ENCODE data around the gene ACOT11. TPM values are rescaled to one million over a fixed set of nuclear protein-coding genes. Genes with fewer than 3 reads are reported as not detected.

Gene ACOT11
- total RNA-seq, 1 donor from 2014 or later = 64.8 TPM

DNA sequence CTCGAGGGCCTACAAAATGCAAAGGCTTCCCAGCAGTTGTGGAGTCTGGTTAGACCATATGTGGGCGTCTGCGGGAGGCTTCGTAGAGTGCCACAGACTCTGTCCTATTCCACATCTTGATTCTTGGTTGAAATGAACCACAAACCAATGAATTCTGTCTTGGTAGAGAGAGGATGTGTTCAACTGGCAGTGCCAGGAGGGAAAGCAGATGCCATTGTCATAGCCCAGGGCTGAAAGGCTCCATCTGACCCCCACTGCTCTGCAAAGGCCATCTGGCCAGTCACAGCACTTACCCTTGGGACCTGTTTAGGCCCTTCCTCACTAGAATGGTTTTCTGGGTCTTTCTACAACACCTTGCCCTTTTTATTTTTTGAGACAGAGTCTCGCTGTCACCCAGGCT is 22.1 kb downstream of the ACOT11 start:
- H3K36me3 ChIP-seq = no peaks in the 10 kb centered on the region
- H3K4me1 ChIP-seq = peaks cover 74% of the 10 kb centered on the region
- H3K27me3 ChIP-seq (ENCODE audit: low read depth) = no peaks in the 10 kb centered on the region
- no peak for DNase-seq
- TF ChIP-seq, protein P1, sequence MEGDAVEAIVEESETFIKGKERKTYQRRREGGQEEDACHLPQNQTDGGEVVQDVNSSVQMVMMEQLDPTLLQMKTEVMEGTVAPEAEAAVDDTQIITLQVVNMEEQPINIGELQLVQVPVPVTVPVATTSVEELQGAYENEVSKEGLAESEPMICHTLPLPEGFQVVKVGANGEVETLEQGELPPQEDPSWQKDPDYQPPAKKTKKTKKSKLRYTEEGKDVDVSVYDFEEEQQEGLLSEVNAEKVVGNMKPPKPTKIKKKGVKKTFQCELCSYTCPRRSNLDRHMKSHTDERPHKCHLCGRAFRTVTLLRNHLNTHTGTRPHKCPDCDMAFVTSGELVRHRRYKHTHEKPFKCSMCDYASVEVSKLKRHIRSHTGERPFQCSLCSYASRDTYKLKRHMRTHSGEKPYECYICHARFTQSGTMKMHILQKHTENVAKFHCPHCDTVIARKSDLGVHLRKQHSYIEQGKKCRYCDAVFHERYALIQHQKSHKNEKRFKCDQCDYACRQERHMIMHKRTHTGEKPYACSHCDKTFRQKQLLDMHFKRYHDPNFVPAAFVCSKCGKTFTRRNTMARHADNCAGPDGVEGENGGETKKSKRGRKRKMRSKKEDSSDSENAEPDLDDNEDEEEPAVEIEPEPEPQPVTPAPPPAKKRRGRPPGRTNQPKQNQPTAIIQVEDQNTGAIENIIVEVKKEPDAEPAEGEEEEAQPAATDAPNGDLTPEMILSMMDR (IDR thresholded peaks at IDR 0.05; ENCODE audit: borderline replicate concordance) = no peak
- intact Hi-C loops (cut with micrococcal nuclease) = no loop called here
- H3K4me3 ChIP-seq = no peak overlapping the region
- H3K27ac ChIP-seq (replicated peaks) = peak overlapping the region; percentile 89
- H3K9me3 ChIP-seq (replicated peaks) = no peaks in the 10 kb centered on the region

DNA sequence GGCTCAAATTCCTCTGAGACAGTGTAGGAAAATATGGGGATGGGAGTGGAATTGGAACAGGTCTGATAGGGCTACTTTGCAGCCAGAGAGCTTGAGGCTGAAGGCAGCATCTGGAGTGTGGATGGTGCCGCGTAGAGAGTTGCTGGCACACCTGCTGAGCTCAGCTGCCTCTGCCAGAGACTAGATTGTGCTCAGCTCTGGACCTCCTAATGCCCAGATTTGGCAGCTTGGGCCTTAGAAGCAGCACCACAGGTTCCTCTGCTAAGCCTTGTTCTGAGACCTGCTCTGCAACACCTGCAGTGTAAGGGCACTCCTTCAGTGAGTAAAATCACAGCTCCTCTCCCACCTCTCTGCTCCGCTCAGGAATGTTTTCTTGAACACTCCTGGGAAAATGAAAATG is 23.3 kb downstream of the ACOT11 start:
- peak overlapping the region; percentile 89 for H3K27ac ChIP-seq (replicated peaks)
- TF ChIP-seq, protein P1 (IDR thresholded peaks at IDR 0.05; ENCODE audit: borderline replicate concordance) = no peak
- no peak for DNase-seq
- intact Hi-C loops (cut with micrococcal nuclease) = no loop called here
- H3K4me3 ChIP-seq = no peak overlapping the region
- H3K36me3 ChIP-seq = no peaks in the 10 kb centered on the region
- no peaks in the 10 kb centered on the region for H3K9me3 ChIP-seq (replicated peaks)
- H3K4me1 ChIP-seq = peaks cover 83% of the 10 kb centered on the region
- no peaks in the 10 kb centered on the region for H3K27me3 ChIP-seq (ENCODE audit: low read depth)

DNA sequence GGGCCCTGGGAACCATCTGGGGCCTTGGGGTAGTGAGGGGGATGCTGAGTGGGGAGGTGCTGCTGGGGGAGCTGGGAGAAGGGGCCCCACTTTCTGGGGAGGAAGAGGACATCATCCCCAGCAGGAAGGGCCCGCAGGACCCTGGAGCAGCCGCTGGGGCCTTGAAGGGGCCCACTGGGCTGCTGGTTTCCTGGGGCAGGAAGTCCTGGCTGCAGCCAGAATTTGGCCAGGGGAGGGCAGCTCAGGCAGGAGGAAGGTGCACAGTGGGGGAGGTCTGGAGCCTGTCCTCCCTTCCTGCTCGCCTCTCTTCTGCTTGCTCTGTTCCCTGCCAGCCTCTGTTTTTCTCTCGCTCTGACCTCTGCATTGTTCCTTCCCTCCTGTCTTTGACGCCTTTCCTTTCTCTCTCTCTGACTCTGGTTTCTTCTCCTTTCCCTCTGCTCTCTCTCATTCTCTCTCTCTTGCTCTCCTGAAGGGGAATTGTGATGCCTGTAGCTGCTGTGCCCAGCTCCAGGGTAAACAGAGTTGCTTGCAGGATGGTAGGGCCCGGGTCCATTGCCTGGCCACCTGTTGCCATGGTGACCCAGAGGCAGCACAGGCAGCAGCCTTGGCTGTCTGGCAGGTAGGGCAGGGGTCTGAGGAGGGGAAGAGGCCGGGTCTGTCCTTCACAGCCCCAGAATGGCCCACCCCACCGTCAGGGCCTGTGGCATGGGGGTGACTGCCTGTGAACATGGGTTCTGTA is 23.9 kb downstream of the ACOT11 start:
- TF ChIP-seq, protein P1 (IDR thresholded peaks at IDR 0.05; ENCODE audit: borderline replicate concordance) = no peak
- Histone ChIP-seq H3K27ac (replicated peaks) (peak overlapping the region; percentile 89), H3K9me3 (replicated peaks) (no peaks in the 10 kb centered on the region), H3K36me3 (no peaks in the 10 kb centered on the region), H3K4me3 (no peak overlapping the region), H3K27me3 (ENCODE audit: low read depth) (no peaks in the 10 kb centered on the region), H3K4me1 (peaks cover 90% of the 10 kb centered on the region)
- intact Hi-C loops (cut with micrococcal nuclease) = no loop called here
- no peak for DNase-seq

DNA sequence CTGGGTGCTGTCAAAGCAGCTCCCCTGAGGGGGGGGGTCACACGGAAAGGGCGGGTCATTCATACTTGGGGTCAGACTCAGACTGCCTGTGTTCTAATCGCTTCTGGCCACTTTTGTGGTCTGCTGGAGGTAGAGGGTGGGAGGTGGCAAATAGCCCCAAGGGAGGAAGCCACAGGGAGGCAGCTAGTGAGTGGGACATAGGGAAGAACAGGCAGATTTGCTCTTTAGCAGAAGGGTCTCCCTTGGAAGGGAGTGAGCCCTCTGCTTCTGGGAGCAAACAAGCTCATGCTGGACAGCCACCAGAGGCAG is 24.5 kb downstream of the ACOT11 start:
- H3K27me3 ChIP-seq (ENCODE audit: low read depth) = no peaks in the 10 kb centered on the region
- peaks cover 93% of the 10 kb centered on the region for H3K4me1 ChIP-seq
- DNase-seq = no peak
- intact Hi-C loops (cut with micrococcal nuclease) = no loop called here
- H3K9me3 ChIP-seq (replicated peaks) = no peaks in the 10 kb centered on the region
- H3K27ac ChIP-seq (replicated peaks) = peak overlapping the region; percentile 89
- no peak overlapping the region for H3K4me3 ChIP-seq
- H3K36me3 ChIP-seq = no peaks in the 10 kb centered on the region
- TF ChIP-seq, protein P1 (IDR thresholded peaks at IDR 0.05; ENCODE audit: borderline replicate concordance) = peak; percentile 12

DNA sequence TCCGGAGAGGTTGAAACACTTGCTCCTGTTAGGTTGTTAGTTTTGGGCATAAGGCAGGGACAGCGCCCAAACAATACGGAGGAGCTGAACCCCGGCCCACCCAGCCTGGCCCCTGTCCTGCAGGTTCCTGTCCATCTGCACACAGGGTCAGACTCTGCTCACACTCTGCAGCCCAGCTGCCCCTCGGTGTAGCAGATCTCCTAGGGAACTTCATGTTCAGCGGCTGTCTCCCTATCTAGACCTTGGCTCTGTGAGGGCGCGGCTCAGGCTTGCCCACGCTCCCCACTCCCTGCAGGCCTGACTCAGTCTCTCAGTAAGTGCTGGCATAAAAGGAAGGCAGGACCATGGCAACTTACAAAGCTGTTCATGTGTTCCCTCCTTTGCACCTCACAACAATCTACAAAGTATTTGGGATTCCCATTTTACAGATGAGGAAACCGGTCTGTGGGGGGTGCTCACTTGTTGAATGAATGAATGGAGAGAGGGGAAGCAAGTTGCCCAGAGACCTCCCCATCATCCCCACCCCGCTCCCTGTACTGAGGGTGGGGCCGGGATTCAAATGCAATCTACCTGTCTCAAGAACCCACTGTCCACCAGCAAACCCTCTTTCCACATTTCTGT is 26.2 kb downstream of the ACOT11 start:
- Histone ChIP-seq H3K4me3 (no peak overlapping the region), H3K4me1 (peaks cover 92% of the 10 kb centered on the region), H3K36me3 (no peaks in the 10 kb centered on the region), H3K9me3 (replicated peaks) (no peaks in the 10 kb centered on the region), H3K27me3 (ENCODE audit: low read depth) (no peaks in the 10 kb centered on the region), H3K27ac (replicated peaks) (peak overlapping the region; percentile 89)
- TF ChIP-seq, protein P1 (IDR thresholded peaks at IDR 0.05; ENCODE audit: borderline replicate concordance) = no peak
- no peak for DNase-seq
- intact Hi-C loops (cut with micrococcal nuclease) = no loop called here
